Caco-2 (cell line): ENCODE results near the gene TMEM169. TPM values are rescaled to one million over a fixed set of nuclear protein-coding genes. Genes with fewer than 3 reads are reported as not detected.

Source experiments
- BruUV-seq: library from RNA; stranded (reverse); fragments of 400-500 nt; replicated peaks from 2 replicates; lab custom pipeline; 2021; lab: Mats Ljungman, UMichigan
- CTCF ChIA-PET: fragments of 300-600 bp; sonication (Branson Sonifier 250); formaldehyde crosslinking; loops from one replicate; lab custom pipeline; 2022; ENCODE audit warnings: antibody characterized with exemption; lab: Charles Lee
- POLR2A ChIA-PET: fragments of 300-600 bp; sonication (Branson Sonifier 250); formaldehyde crosslinking; loops from one replicate; lab custom pipeline; 2022; ENCODE audit warnings: antibody characterized with exemption; lab: Charles Lee
- DNase-seq, 2 experiments: peaks; one replicate each; pipeline versions ENCODE4 v3.0.0 to v3.0.0-alpha.2; 2020 to 2022
- H3K27me3 ChIP-seq: replicated peaks from 2 replicates; pipeline ENCODE4 v1.6.0; 2011; ENCODE audit warnings: low read length; ENCODE audit not compliant: control insufficient read depth, insufficient read depth
- H3K36me3 ChIP-seq: 2 replicates; pipeline ENCODE4 v1.5.1; 2011; ENCODE audit warnings: low read length; ENCODE audit not compliant: control insufficient read depth, insufficient read depth
- H3K4me1 ChIP-seq: fragments of 250-450 bp; sonication (Bioruptor Pico); 2 replicates; pipeline ENCODE4 v1.5.1; 2020; ENCODE audit warnings: mild to moderate bottlenecking
- H3K4me3 ChIP-seq: 2 replicates; pipeline ENCODE4 v1.5.1; 2011; ENCODE audit warnings: low read depth, mild to moderate bottlenecking, control low read depth, low read length
- H3K9me3 ChIP-seq: fragments of 250-450 bp; sonication (Bioruptor Pico); 2 replicates; pipeline ENCODE4 v1.5.1; 2020; ENCODE audit warnings: mild to moderate bottlenecking, moderate library complexity
- H3K27ac Mint-ChIP-seq: one replicate; pipeline ENCODE4 v1.8.0; 2022; ENCODE audit warnings: mixed read lengths; ENCODE audit not compliant: unreplicated experiment
- H3K27me3 Mint-ChIP-seq: one replicate; pipeline ENCODE4 v1.8.0; 2022; ENCODE audit warnings: mixed read lengths; ENCODE audit not compliant: insufficient read depth, unreplicated experiment
- H3K36me3 Mint-ChIP-seq: one replicate; pipeline ENCODE4 v1.8.0; 2022; ENCODE audit warnings: mild to moderate bottlenecking, mixed read lengths; ENCODE audit not compliant: insufficient read depth, unreplicated experiment
- H3K4me1 Mint-ChIP-seq: one replicate; pipeline ENCODE4 v1.8.0; 2022; ENCODE audit warnings: low read depth, mixed read lengths; ENCODE audit not compliant: unreplicated experiment
- H3K4me3 Mint-ChIP-seq: one replicate; pipeline ENCODE4 v1.8.0; 2022; ENCODE audit warnings: mild to moderate bottlenecking, moderate library complexity, mixed read lengths; ENCODE audit not compliant: unreplicated experiment
- H3K9me3 Mint-ChIP-seq: one replicate; pipeline ENCODE4 v1.8.0; 2022; ENCODE audit warnings: mixed read lengths; ENCODE audit not compliant: unreplicated experiment
- CTCF ChIP-seq, 2 experiments: fragments of 200-600 bp in 1 of 2; IDR thresholded peaks; 1 replicate in 1 of 2; 2 replicates in 1 of 2; pipeline versions ENCODE4 v1.5.1 to v1.8.0; 2011 to 2022; ENCODE audit warnings: antibody characterized with exemption in 1 of 2, control low read depth in 1 of 2, inconsistent platforms in 1 of 2, low read depth in 1 of 2, low read length in 1 of 2, mild to moderate bottlenecking in 1 of 2, moderate library complexity in 1 of 2; ENCODE audit not compliant: insufficient read depth in 1 of 2, severe bottlenecking in 1 of 2, unreplicated experiment in 1 of 2
- intact Hi-C: fragments of 100-400 bp; cut with micrococcal nuclease; formaldehyde crosslinking; loops from one replicate; pipeline ENCODE4 v1.10.0; 2022; ENCODE audit not compliant: unreplicated experiment
- total RNA-seq: library from RNA; stranded (reverse); gene quantifications from 2 replicates; pipeline ENCODE4 v1.2.3, GENCODE V29; 2022

The TMEM169 gene
- total RNA-seq, 1 experiment from 2014 or later = 1.3 TPM

GRCh38 chr2:216090369-216090786 is 8.7 kb downstream of the TMEM169 start:
- POLR2A ChIA-PET = no interaction called here
- no TSS peak for BruUV-seq

GRCh38 chr2:216092646-216093045 is 10.9 kb downstream of the TMEM169 start:
- H3K27ac Mint-ChIP-seq = no peak overlapping the region
- no peaks in the 10 kb centered on the region for H3K4me1 ChIP-seq
- DNase-seq = no peak
- no peaks in the 10 kb centered on the region for H3K9me3 Mint-ChIP-seq
- ChIA-PET CTCF (no interaction called here), POLR2A (no interaction called here)
- no peaks in the 10 kb centered on the region for H3K4me1 Mint-ChIP-seq
- H3K4me3 ChIP-seq = no peak overlapping the region
- H3K36me3 ChIP-seq = no peaks in the 10 kb centered on the region
- intact Hi-C loops = no loop called here
- H3K4me3 Mint-ChIP-seq = no peak overlapping the region
- TF ChIP-seq CTCF (IDR thresholded peaks at IDR 0.05; ENCODE audit: insufficient read depth in 1 of 2, low read depth in 1 of 2, low read length in 1 of 2, severe bottlenecking in 1 of 2, unreplicated experiment in 1 of 2) = no peak
- H3K27me3 Mint-ChIP-seq = no peaks in the 10 kb centered on the region
- no peaks in the 10 kb centered on the region for H3K9me3 ChIP-seq
- no peaks in the 10 kb centered on the region; the same call in 1 of the 2 replicates for H3K27me3 ChIP-seq
- no peaks in the 10 kb centered on the region for H3K36me3 Mint-ChIP-seq
- no TSS peak for BruUV-seq

More at GRCh38 chr2:216090369-216090786, 8.7 kb downstream of the TMEM169 start:
- Mint-ChIP-seq H3K27ac (no peak overlapping the region), H3K27me3 (no peaks in the 10 kb centered on the region), H3K4me1 (no peaks in the 10 kb centered on the region), H3K4me3 (no peak overlapping the region), H3K36me3 (no peaks in the 10 kb centered on the region), H3K9me3 (no peaks in the 10 kb centered on the region)
- H3K4me3 ChIP-seq = no peak overlapping the region
- no peak for DNase-seq
- no peaks in the 10 kb centered on the region for H3K36me3 ChIP-seq
- no peaks in the 10 kb centered on the region; the same call in 1 of the 2 replicates for H3K27me3 ChIP-seq
- TF ChIP-seq CTCF (IDR thresholded peaks at IDR 0.05; ENCODE audit: insufficient read depth in 1 of 2, low read depth in 1 of 2, low read length in 1 of 2, severe bottlenecking in 1 of 2, unreplicated experiment in 1 of 2) = no peak
- H3K4me1 ChIP-seq = no peaks in the 10 kb centered on the region
- intact Hi-C loops = no loop called here
- CTCF ChIA-PET = no interaction called here
- no peaks in the 10 kb centered on the region for H3K9me3 ChIP-seq

GRCh38 chr2:216094701-216095100 is 13.0 kb downstream of the TMEM169 start:
- BruUV-seq = no TSS peak
- Mint-ChIP-seq H3K36me3 (no peaks in the 10 kb centered on the region), H3K4me1 (no peaks in the 10 kb centered on the region), H3K9me3 (no peaks in the 10 kb centered on the region), H3K4me3 (no peak overlapping the region), H3K27ac (no peak overlapping the region), H3K27me3 (no peaks in the 10 kb centered on the region)
- Histone ChIP-seq H3K9me3 (no peaks in the 10 kb centered on the region), H3K27me3 (no peaks in the 10 kb centered on the region; the same call in 1 of the 2 replicates), H3K4me3 (no peak overlapping the region), H3K4me1 (0 out of 2 replicates have a peak, but pooled peaks cover 7% of the 10 kb centered on the region), H3K36me3 (no peaks in the 10 kb centered on the region)
- ChIA-PET CTCF (interaction anchor here (0.6 kb wide), 1 partner anchor 12 kb away, joined by 5 read pairs; no protein-coding TSS in a partner anchor), POLR2A (interaction anchor here (0.6 kb wide), 1 partner anchor 16 kb away, joined by 9 read pairs; no protein-coding TSS in a partner anchor)
- DNase-seq = no peak
- intact Hi-C loops = no loop called here
- TF ChIP-seq CTCF (IDR thresholded peaks at IDR 0.05; ENCODE audit: insufficient read depth in 1 of 2, low read depth in 1 of 2, low read length in 1 of 2, severe bottlenecking in 1 of 2, unreplicated experiment in 1 of 2) = no peak
